ENCODE data around the gene LSM14B. TPM values are rescaled to one million over a fixed set of nuclear protein-coding genes. Genes with fewer than 3 reads are reported as not detected.
A peak's percentile ranks its signal among the peaks of the same experiment; 100 is the strongest.

The LSM14B gene
- total RNA-seq, 3 donors from 2014 or later (not counting 1 experiment from before 2014, with no cell fraction given): 41.1 to 56.2 (median 47.3) TPM

GRCh38 chr20:62156592-62157386 lies 34.5 kb downstream of the LSM14B start:
- H3K9me3 ChIP-seq (ENCODE audit: control insufficient read depth, insufficient read depth, low read length): no peaks in the 10 kb centered on the region
- no peak overlapping the region for H3K4me3 Mint-ChIP-seq
- peak; percentile 74 for TF ChIP-seq CTCF (IDR thresholded peaks at IDR 0.05)
- H3K9me3 Mint-ChIP-seq: peaks cover 0 to 2% of the 10 kb centered on the region in 2 donors
- no peaks in the 10 kb centered on the region for H3K36me3 Mint-ChIP-seq
- peak; percentile 88 to 94 (median 94) for ATAC-seq
- peaks cover 8% of the 10 kb centered on the region for H3K36me3 ChIP-seq (ENCODE audit: control insufficient read depth, insufficient read depth, low read length)
- peaks cover 5 to 23% of the 10 kb centered on the region in 2 donors for H3K4me1 Mint-ChIP-seq
- H3K27ac Mint-ChIP-seq: no peak overlapping the region
- no peak overlapping the region for H3K4me3 ChIP-seq (ENCODE audit: low read length)
- H3K27me3 ChIP-seq (ENCODE audit: control insufficient read depth, insufficient read depth, low read length): no peaks in the 10 kb centered on the region
- no peaks in the 10 kb centered on the region for H3K27me3 Mint-ChIP-seq (ENCODE audit: low read depth in 2 of 2)
- intact Hi-C loops (cut with micrococcal nuclease): loop anchor here (2.0 kb wide), 1 partner anchor 146 kb away; no protein-coding TSS in a partner anchor
- 51% methylated on average over 24 of the region's 24 CpGs for WGBS (ENCODE audit: insufficient coverage)
- peaks cover 18% of the 10 kb centered on the region for H3K4me1 ChIP-seq (ENCODE audit: control insufficient read depth, insufficient read depth, low read length)
- no peak overlapping the region for H3K27ac ChIP-seq (ENCODE audit: low read length)
- DNase-seq: peak; percentile 69 to 80

- peaks cover 0 to 2% of the 10 kb centered on the region in 2 donors for H3K9me3 Mint-ChIP-seq
- no peak overlapping the region for H3K4me3 Mint-ChIP-seq
- H3K27ac ChIP-seq (ENCODE audit: low read length): no peak overlapping the region
- H3K27me3 Mint-ChIP-seq (ENCODE audit: low read depth in 2 of 2): no peaks in the 10 kb centered on the region
- H3K4me1 ChIP-seq (ENCODE audit: control insufficient read depth, insufficient read depth, low read length): peaks cover 18% of the 10 kb centered on the region
- no peaks in the 10 kb centered on the region for H3K36me3 Mint-ChIP-seq
- WGBS (ENCODE audit: insufficient coverage): 81% methylated on average over 23 of the region's 25 CpGs
- no peak overlapping the region for H3K27ac Mint-ChIP-seq
- H3K27me3 ChIP-seq (ENCODE audit: control insufficient read depth, insufficient read depth, low read length): no peaks in the 10 kb centered on the region
- peaks cover 8% of the 10 kb centered on the region for H3K36me3 ChIP-seq (ENCODE audit: control insufficient read depth, insufficient read depth, low read length)
- TF ChIP-seq CTCF (IDR thresholded peaks at IDR 0.05): no peak
- no peak overlapping the region for H3K4me3 ChIP-seq (ENCODE audit: low read length)
- intact Hi-C loops (cut with micrococcal nuclease): loop anchor here (2.0 kb wide), 1 partner anchor 147 kb away; no protein-coding TSS in a partner anchor
- H3K9me3 ChIP-seq (ENCODE audit: control insufficient read depth, insufficient read depth, low read length): no peaks in the 10 kb centered on the region
- ATAC-seq (no peak), DNase-seq (no peak)
- peaks cover 5 to 18% of the 10 kb centered on the region in 2 donors for H3K4me1 Mint-ChIP-seq
Measured at GRCh38 chr20:62157387-62158087, 35.3 kb downstream of the LSM14B start.

- H3K9me3 ChIP-seq (ENCODE audit: control insufficient read depth, insufficient read depth, low read length): no peaks in the 10 kb centered on the region
- peaks cover 18% of the 10 kb centered on the region for H3K4me1 ChIP-seq (ENCODE audit: control insufficient read depth, insufficient read depth, low read length)
- H3K27ac Mint-ChIP-seq: no peak overlapping the region
- H3K36me3 Mint-ChIP-seq: no peaks in the 10 kb centered on the region
- no peaks in the 10 kb centered on the region for H3K9me3 Mint-ChIP-seq
- H3K27me3 ChIP-seq (ENCODE audit: control insufficient read depth, insufficient read depth, low read length): no peaks in the 10 kb centered on the region
- no peak for TF ChIP-seq CTCF (IDR thresholded peaks at IDR 0.05)
- no peak for DNase-seq
- intact Hi-C loops (cut with micrococcal nuclease): no loop called here
- WGBS (ENCODE audit: insufficient coverage): 97% methylated on average over 12 of the region's 12 CpGs
- peaks cover 5 to 18% of the 10 kb centered on the region in 2 donors for H3K4me1 Mint-ChIP-seq
- H3K4me3 ChIP-seq (ENCODE audit: low read length): no peak overlapping the region
- ATAC-seq: no peak
- no peak overlapping the region for H3K27ac ChIP-seq (ENCODE audit: low read length)
- H3K27me3 Mint-ChIP-seq (ENCODE audit: low read depth in 2 of 2): no peaks in the 10 kb centered on the region
- no peak overlapping the region for H3K4me3 Mint-ChIP-seq
- H3K36me3 ChIP-seq (ENCODE audit: control insufficient read depth, insufficient read depth, low read length): peaks cover 9% of the 10 kb centered on the region
Measured at GRCh38 chr20:62158088-62158400, 35.8 kb downstream of the LSM14B start.
